HEK293T (cell line): Measurements from ENCODE around the gene R3HDM2.

Experiments used
- L3MBTL2 ChIP-seq: fragments of 450-650 bp; conservative IDR thresholded peaks from 2 replicates; pipeline ENCODE4 v1.6.1; 2016; ENCODE audit warnings: mild to moderate bottlenecking
- PKNOX1 ChIP-seq: fragments of 450-650 bp; IDR thresholded peaks from 2 replicates; pipeline ENCODE4 v1.6.1; 2016
- SP1 ChIP-seq: fragments of 450-650 bp; IDR thresholded peaks from 2 replicates; pipeline ENCODE4 v1.6.1; 2017
- TARDBP ChIP-seq: fragments of 450-650 bp; IDR thresholded peaks from 2 replicates; pipeline ENCODE4 v1.6.1; 2016

- TF ChIP-seq L3MBTL2 (no peak), PKNOX1 (no peak), SP1 (no peak), TARDBP (no peak)
These were observed 41.5 kb upstream of the R3HDM2 start for GRCh38 chr12:57472391-57472790.
